GM23338 (cell line): ENCODE data around the gene SHPK. TPM values are rescaled to one million over a fixed set of nuclear protein-coding genes. Genes with fewer than 3 reads are reported as not detected.

Source experiments
- ATAC-seq: fragments of 200-7000 bp; cut with Tn5 transposase; 3 replicates; pipeline ENCODE4 v1.9.1; 2020
- DNase-seq: peaks from one replicate; pipeline ENCODE4 v3.0.0-alpha.2; 2015; ENCODE audit warnings: low spot score
- H2AFZ ChIP-seq: fragments of 200-600 bp; sonication (generic); 2 replicates; pipeline ENCODE4 v1.8.0; 2016; ENCODE audit warnings: antibody characterized with exemption, mild to moderate bottlenecking, moderate library complexity
- H3F3A ChIP-seq: fragments of 200-600 bp; sonication (generic); replicated peaks from 2 replicates; pipeline ENCODE4 v1.8.0; 2017; ENCODE audit warnings: antibody characterized with exemption, mixed run types, low read depth
- H3K27ac ChIP-seq: fragments of 200-600 bp; sonication (generic); 2 replicates; pipeline ENCODE4 v1.6.1; 2016; ENCODE audit warnings: low read depth
- H3K27me3 ChIP-seq: fragments of 200-600 bp; sonication (generic); 2 replicates; pipeline ENCODE4 v1.8.0; 2016; ENCODE audit warnings: mild to moderate bottlenecking, mixed run types, moderate library complexity; ENCODE audit not compliant: insufficient read depth
- H3K36me3 ChIP-seq: fragments of 200-600 bp; sonication (generic); 2 replicates; pipeline ENCODE4 v1.8.0; 2016; ENCODE audit warnings: mild to moderate bottlenecking; ENCODE audit not compliant: insufficient read depth
- H3K4me1 ChIP-seq: fragments of 200-600 bp; sonication (generic); 2 replicates; pipeline ENCODE4 v1.8.0; 2016; ENCODE audit warnings: mild to moderate bottlenecking, moderate library complexity; ENCODE audit not compliant: insufficient read depth
- H3K4me2 ChIP-seq: fragments of 200-600 bp; sonication (generic); 2 replicates; pipeline ENCODE4 v1.7.1; 2017; ENCODE audit warnings: mixed run types
- H3K4me3 ChIP-seq: fragments of 200-600 bp; sonication (generic); 2 replicates; pipeline ENCODE4 v1.6.1; 2016; ENCODE audit warnings: mixed run types
- H3K79me2 ChIP-seq: fragments of 200-600 bp; sonication (generic); replicated peaks from 2 replicates; pipeline ENCODE4 v1.8.0; 2017; ENCODE audit warnings: mild to moderate bottlenecking; ENCODE audit not compliant: insufficient read depth
- H3K9me2 ChIP-seq: fragments of 200-600 bp; sonication (generic); 2 replicates; pipeline ENCODE4 v1.8.0; 2017; ENCODE audit not compliant: insufficient read depth
- H4K20me1 ChIP-seq: fragments of 200-600 bp; sonication (generic); replicated peaks from 2 replicates; pipeline ENCODE4 v1.8.0; 2017; ENCODE audit warnings: mild to moderate bottlenecking; ENCODE audit not compliant: insufficient read depth
- H3K27ac Mint-ChIP-seq: 2 replicates; pipeline ENCODE4 v1.8.0; 2020; ENCODE audit warnings: inconsistent platforms, mild to moderate bottlenecking, moderate library complexity, mixed read lengths
- H3K27me3 Mint-ChIP-seq: 3 replicates; pipeline ENCODE4 v1.8.0; 2022; ENCODE audit warnings: low read depth, mild to moderate bottlenecking, moderate library complexity, mixed read lengths, inconsistent platforms; ENCODE audit not compliant: insufficient read depth, poor library complexity
- H3K36me3 Mint-ChIP-seq: 3 replicates; pipeline ENCODE4 v1.8.0; 2021; ENCODE audit warnings: low read depth, mild to moderate bottlenecking, inconsistent platforms, moderate library complexity, mixed read lengths
- H3K4me1 Mint-ChIP-seq: 3 replicates; pipeline ENCODE4 v1.8.0; 2020; ENCODE audit warnings: mild to moderate bottlenecking, inconsistent platforms, mixed read lengths
- H3K4me3 Mint-ChIP-seq: 3 replicates; pipeline ENCODE4 v1.8.0; 2021; ENCODE audit warnings: moderate library complexity, mild to moderate bottlenecking, inconsistent platforms, mixed read lengths
- H3K9me3 Mint-ChIP-seq: 3 replicates; pipeline ENCODE4 v1.8.0; 2020; ENCODE audit warnings: moderate library complexity, mild to moderate bottlenecking, inconsistent platforms, mixed read lengths
- CREB1 ChIP-seq: fragments of 250-450 bp; sonication (Bioruptor Pico); IDR thresholded peaks from 2 replicates; pipeline ENCODE4 v1.5.0; 2020; ENCODE audit warnings: low read depth, mild to moderate bottlenecking, moderate library complexity
- CTCF ChIP-seq, 2 experiments: fragments of 200-600 bp in 1 of 2; sonication (generic) in 1 of 2; conservative IDR thresholded peaks; 2 replicates each; pipeline versions ENCODE4 v1.5.1 to v1.6.1; 2016 to 2017; ENCODE audit warnings: antibody characterized with exemption in 2 of 2, low read depth in 2 of 2, mild to moderate bottlenecking in 2 of 2, moderate library complexity in 1 of 2
- ETS1 ChIP-seq: IDR thresholded peaks from 2 replicates; pipeline ENCODE4 v1.6.1; 2016; ENCODE audit warnings: antibody characterized with exemption
- EZH2 ChIP-seq: fragments of 200-600 bp; sonication (generic); IDR thresholded peaks from one replicate; pipeline ENCODE4 v1.8.0; 2017; ENCODE audit warnings: antibody characterized with exemption, mild to moderate bottlenecking, low read depth; ENCODE audit not compliant: unreplicated experiment
- EZH2phosphoT487 ChIP-seq: fragments of 200-600 bp; sonication (generic); IDR thresholded peaks from one replicate; pipeline ENCODE4 v1.8.1; 2018; ENCODE audit warnings: antibody characterized with exemption; ENCODE audit not compliant: unreplicated experiment
- JUNB ChIP-seq: IDR thresholded peaks from one replicate; pipeline ENCODE4 v1.6.1; 2016; ENCODE audit warnings: antibody characterized with exemption; ENCODE audit not compliant: unreplicated experiment
- NANOG ChIP-seq: IDR thresholded peaks from 2 replicates; pipeline ENCODE4 v1.6.1; 2016; ENCODE audit warnings: antibody characterized with exemption, borderline replicate concordance
- POLR2AphosphoS5 ChIP-seq: IDR thresholded peaks from 2 replicates; pipeline ENCODE4 v1.6.1; 2016; ENCODE audit warnings: antibody characterized with exemption, low read depth
- STAT1 ChIP-seq: IDR thresholded peaks from one replicate; pipeline ENCODE4 v1.6.1; 2016; ENCODE audit warnings: antibody characterized with exemption; ENCODE audit not compliant: unreplicated experiment
- ZNF114 ChIP-seq: fragments of 250-450 bp; sonication (Bioruptor Pico); IDR thresholded peaks from 2 replicates; pipeline ENCODE4 v1.5.0; 2020; ENCODE audit warnings: mild to moderate bottlenecking, moderate library complexity
- ZNF331 ChIP-seq: fragments of 250-450 bp; sonication (Bioruptor Pico); IDR thresholded peaks from 2 replicates; pipeline ENCODE4 v1.5.0; 2020; ENCODE audit warnings: low read depth, mild to moderate bottlenecking, moderate library complexity
- ZNF462 ChIP-seq: fragments of 250-450 bp; sonication (Bioruptor Pico); IDR thresholded peaks from 2 replicates; pipeline ENCODE4 v1.5.0; 2020; ENCODE audit warnings: mild to moderate bottlenecking, moderate library complexity
- polyA plus RNA-seq: library from polyadenylated mRNA; unstranded; fragments of >200 nt; fragmentation: Nextera tagmentation; extraction: Ambion mirVana; gene quantifications from 2 replicates; pipeline ENCODE4 v1.2.1, GENCODE V29; 2016
- total RNA-seq: library from RNA; depleted of rRNA; stranded (reverse); fragments of >200 nt; shearing (Covaris generic); gene quantifications from 2 replicates; pipeline ENCODE4 v1.2.3, GENCODE V29; 2014
- TF ChIP-seq, protein P1 (sequence below): IDR thresholded peaks from one replicate; pipeline ENCODE4 v1.6.1; 2018; ENCODE audit warnings: antibody characterized with exemption; ENCODE audit not compliant: unreplicated experiment

The SHPK gene
- total and polyA plus RNA-seq, 2 experiments from 2014 or later: 11.5 to 34.3 TPM

- Histone ChIP-seq H3K36me3 (no peaks in the 10 kb centered on the region), H4K20me1 (peaks cover 17% of the 10 kb centered on the region; the same call in 1 of the 2 replicates), H3K4me3 (no peak overlapping the region), H3K4me1 (0 out of 2 replicates have a peak, but pooled peaks cover 4% of the 10 kb centered on the region), H3F3A (no peaks in the 10 kb centered on the region), H3K27me3 (no peaks in the 10 kb centered on the region), H3K4me2 (no peak overlapping the region), H2AFZ (no peak overlapping the region), H3K79me2 (peaks cover 47% of the 10 kb centered on the region), H3K27ac (no peak overlapping the region), H3K9me2 (no peaks in the 10 kb centered on the region)
- peaks cover 6% of the 10 kb centered on the region for H3K4me1 Mint-ChIP-seq
- TF ChIP-seq NANOG (no peak), ZNF462 (CRISPR knock-in tag) (no peak), ZNF331 (CRISPR knock-in tag) (no peak), ETS1 (no peak), CTCF (conservative IDR thresholded peaks at IDR 0.05; ENCODE audit: low read depth in 2 of 2) (no peak), EZH2phosphoT487 (no peak), CREB1 (CRISPR knock-in tag) (no peak), EZH2 (no peak), JUNB (no peak), POLR2AphosphoS5 (no peak), ZNF114 (CRISPR knock-in tag) (no peak), STAT1 (no peak)
- TF ChIP-seq, protein P1, sequence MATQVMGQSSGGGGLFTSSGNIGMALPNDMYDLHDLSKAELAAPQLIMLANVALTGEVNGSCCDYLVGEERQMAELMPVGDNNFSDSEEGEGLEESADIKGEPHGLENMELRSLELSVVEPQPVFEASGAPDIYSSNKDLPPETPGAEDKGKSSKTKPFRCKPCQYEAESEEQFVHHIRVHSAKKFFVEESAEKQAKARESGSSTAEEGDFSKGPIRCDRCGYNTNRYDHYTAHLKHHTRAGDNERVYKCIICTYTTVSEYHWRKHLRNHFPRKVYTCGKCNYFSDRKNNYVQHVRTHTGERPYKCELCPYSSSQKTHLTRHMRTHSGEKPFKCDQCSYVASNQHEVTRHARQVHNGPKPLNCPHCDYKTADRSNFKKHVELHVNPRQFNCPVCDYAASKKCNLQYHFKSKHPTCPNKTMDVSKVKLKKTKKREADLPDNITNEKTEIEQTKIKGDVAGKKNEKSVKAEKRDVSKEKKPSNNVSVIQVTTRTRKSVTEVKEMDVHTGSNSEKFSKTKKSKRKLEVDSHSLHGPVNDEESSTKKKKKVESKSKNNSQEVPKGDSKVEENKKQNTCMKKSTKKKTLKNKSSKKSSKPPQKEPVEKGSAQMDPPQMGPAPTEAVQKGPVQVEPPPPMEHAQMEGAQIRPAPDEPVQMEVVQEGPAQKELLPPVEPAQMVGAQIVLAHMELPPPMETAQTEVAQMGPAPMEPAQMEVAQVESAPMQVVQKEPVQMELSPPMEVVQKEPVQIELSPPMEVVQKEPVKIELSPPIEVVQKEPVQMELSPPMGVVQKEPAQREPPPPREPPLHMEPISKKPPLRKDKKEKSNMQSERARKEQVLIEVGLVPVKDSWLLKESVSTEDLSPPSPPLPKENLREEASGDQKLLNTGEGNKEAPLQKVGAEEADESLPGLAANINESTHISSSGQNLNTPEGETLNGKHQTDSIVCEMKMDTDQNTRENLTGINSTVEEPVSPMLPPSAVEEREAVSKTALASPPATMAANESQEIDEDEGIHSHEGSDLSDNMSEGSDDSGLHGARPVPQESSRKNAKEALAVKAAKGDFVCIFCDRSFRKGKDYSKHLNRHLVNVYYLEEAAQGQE: no peak
- no peak overlapping the region for H3K4me3 Mint-ChIP-seq
- ATAC-seq (no peak), DNase-seq (no peak)
- H3K27ac Mint-ChIP-seq: no peak overlapping the region
- H3K36me3 Mint-ChIP-seq: peaks cover 36% of the 10 kb centered on the region
- H3K27me3 Mint-ChIP-seq: peaks cover 13% of the 10 kb centered on the region
- H3K9me3 Mint-ChIP-seq: no peaks in the 10 kb centered on the region
These were observed 3.8 kb downstream of the SHPK start for GRCh38 chr17:3632287-3632686.
